ENCODE results near the gene CLTCL1. TPM values are rescaled to one million over a fixed set of nuclear protein-coding genes. Genes with fewer than 3 reads are reported as not detected.
A peak's percentile ranks its signal among the peaks of the same experiment; 100 is the strongest.

The CLTCL1 gene
- total RNA-seq, 2 donors from 2014 or later, result 12.1 to 26.2 TPM

DNA sequence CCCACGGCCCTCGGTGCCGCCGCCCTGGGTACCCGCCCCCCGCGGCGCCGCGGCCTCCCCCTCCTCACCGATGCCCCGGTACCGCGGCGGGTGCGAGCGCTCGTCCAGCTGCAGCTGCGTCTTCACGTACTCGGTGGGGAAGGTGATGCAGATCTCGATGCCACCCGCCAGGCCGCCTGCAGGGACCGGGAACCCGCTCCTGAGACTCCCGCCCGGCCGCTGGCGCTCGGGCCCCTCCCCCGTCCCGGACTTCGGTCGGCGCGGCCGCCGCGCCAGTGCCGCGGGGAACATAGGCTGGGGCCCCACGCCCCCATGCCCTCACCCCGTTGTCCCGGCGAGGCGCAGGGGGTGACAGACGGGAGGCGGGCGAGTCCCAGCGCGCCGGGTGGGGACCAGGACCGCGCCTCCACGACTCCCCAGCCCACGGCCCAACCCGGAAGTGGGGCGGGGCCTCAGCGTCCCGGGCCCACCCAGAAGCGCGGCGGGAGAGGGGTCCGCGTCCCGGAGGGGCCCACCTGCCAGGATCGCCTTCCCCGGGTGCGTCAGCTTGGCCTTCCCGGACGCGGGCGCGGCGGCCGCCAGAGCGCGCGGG lies 113.4 kb downstream of the CLTCL1 start:
- Histone ChIP-seq H3K27me3 (replicated peaks; ENCODE audit: insufficient read depth) (no peaks in the 10 kb centered on the region), H3K36me3 (no peaks in the 10 kb centered on the region), H3K27ac (peak overlapping the region; percentile 90 to 97), H3K4me3 (peak overlapping the region; percentile 92 to 93), H3K4me1 (replicated peaks) (peaks cover 12% of the 10 kb centered on the region), H3K9me3 (no peaks in the 10 kb centered on the region)
- 0% methylated on average over 49 of the region's 80 CpGs for WGBS
- no peak for DNase-seq (ENCODE audit: low spot score)
- intact Hi-C loops (cut with DNase I), result loop anchor here (5.0 kb wide), 1 partner anchor 114 kb away; the partner anchor contains the start of gene CLTCL1
- TF ChIP-seq, protein P1, sequence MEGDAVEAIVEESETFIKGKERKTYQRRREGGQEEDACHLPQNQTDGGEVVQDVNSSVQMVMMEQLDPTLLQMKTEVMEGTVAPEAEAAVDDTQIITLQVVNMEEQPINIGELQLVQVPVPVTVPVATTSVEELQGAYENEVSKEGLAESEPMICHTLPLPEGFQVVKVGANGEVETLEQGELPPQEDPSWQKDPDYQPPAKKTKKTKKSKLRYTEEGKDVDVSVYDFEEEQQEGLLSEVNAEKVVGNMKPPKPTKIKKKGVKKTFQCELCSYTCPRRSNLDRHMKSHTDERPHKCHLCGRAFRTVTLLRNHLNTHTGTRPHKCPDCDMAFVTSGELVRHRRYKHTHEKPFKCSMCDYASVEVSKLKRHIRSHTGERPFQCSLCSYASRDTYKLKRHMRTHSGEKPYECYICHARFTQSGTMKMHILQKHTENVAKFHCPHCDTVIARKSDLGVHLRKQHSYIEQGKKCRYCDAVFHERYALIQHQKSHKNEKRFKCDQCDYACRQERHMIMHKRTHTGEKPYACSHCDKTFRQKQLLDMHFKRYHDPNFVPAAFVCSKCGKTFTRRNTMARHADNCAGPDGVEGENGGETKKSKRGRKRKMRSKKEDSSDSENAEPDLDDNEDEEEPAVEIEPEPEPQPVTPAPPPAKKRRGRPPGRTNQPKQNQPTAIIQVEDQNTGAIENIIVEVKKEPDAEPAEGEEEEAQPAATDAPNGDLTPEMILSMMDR (IDR thresholded peaks at IDR 0.05), result no peak
- TF ChIP-seq POLR2A (IDR thresholded peaks at IDR 0.05) (no peak), POLR2AphosphoS5 (IDR thresholded peaks at IDR 0.05) (no peak)

DNA sequence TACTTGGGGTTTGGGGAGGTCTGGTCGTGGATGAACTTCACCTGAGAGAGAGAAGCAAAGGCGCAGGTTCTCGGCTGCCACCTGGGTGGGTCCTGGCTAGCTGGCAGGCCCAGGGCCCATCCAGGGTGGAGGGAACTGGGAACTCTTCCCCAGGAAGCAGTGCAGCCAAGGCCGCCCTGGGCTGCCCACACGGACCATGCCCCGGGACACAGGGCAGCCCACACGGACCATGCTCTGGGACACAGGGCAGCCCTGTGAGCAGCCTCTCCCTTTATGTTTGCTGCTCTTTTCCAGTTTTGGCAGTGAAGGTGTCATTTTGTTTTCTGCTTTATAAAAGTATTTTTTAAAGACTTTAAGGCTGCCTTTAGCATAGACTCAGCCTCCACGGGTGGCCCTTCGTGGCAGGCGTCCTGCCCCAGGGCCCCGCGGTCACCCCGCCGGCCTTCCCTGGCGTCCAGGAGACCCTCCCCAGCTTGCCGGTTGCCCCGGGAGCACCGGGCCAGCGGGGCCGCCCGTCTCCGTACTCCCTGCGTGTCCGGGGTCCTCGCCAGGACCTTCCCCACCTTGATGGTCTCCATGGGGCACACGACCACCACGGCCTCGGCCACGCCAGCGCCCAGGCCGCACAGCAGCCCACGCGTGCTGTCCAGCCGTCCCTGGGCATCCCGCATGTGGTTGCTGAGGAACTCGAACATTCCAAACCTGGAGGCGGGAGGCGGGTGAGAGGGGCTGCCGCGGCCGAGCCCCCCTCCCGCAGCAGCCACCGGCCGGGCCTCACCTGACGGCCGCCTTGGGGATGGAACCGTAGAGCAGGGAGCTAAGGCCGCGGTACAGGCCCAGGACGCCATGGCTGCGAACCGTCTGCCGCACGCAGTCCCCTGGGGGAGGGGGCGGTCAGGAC lies 114.1 kb downstream of the CLTCL1 start:
- Histone ChIP-seq H3K4me3 (peak overlapping the region; percentile 92 to 93), H3K27me3 (replicated peaks; ENCODE audit: insufficient read depth) (no peaks in the 10 kb centered on the region), H3K4me1 (replicated peaks) (peaks cover 15% of the 10 kb centered on the region), H3K36me3 (no peaks in the 10 kb centered on the region), H3K27ac (peak overlapping the region; percentile 90 to 97), H3K9me3 (no peaks in the 10 kb centered on the region)
- TF ChIP-seq, protein P1 (IDR thresholded peaks at IDR 0.05), result no peak
- TF ChIP-seq POLR2AphosphoS5 (IDR thresholded peaks at IDR 0.05) (no peak), POLR2A (IDR thresholded peaks at IDR 0.05) (no peak)
- intact Hi-C loops (cut with DNase I), result loop anchor here (5.0 kb wide), 1 partner anchor 115 kb away; the partner anchor contains the start of gene CLTCL1
- 29% methylated on average over 36 of the region's 55 CpGs for WGBS
- no peak for DNase-seq (ENCODE audit: low spot score)

DNA sequence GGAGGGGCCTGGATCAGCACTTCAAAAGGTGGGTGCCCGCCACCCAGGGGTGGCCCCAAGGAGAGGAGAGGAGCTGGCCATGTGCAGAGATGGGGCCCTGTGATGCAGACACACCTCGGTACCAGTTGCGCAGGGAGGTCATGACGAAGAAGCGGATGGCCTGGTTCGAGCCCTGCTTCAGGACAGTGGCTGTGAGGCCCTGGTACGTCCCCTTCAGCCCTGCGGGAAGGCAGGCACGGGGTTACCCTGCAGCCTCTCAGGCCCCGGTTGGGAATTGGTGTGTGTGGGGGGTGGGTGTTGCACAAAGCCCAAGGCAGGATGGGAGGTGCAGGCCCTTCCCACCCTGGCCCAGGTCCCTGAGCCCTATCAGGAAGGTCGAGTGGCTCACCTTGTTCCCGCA lies 114.8 kb downstream of the CLTCL1 start:
- intact Hi-C loops (cut with DNase I), result loop anchor here (5.0 kb wide), 1 partner anchor 116 kb away; the partner anchor contains the start of gene CLTCL1
- TF ChIP-seq POLR2AphosphoS5 (IDR thresholded peaks at IDR 0.05), result no peak
- no peak for TF ChIP-seq POLR2A (IDR thresholded peaks at IDR 0.05)
- TF ChIP-seq, protein P1 (IDR thresholded peaks at IDR 0.05), result no peak
- Histone ChIP-seq H3K9me3 (no peaks in the 10 kb centered on the region), H3K4me1 (replicated peaks) (peaks cover 20% of the 10 kb centered on the region), H3K4me3 (no peak overlapping the region), H3K27ac (no peak overlapping the region), H3K27me3 (replicated peaks; ENCODE audit: insufficient read depth) (no peaks in the 10 kb centered on the region), H3K36me3 (no peaks in the 10 kb centered on the region)
- DNase-seq (ENCODE audit: low spot score), result no peak
- 81% methylated on average over 8 of the region's 12 CpGs for WGBS

DNA sequence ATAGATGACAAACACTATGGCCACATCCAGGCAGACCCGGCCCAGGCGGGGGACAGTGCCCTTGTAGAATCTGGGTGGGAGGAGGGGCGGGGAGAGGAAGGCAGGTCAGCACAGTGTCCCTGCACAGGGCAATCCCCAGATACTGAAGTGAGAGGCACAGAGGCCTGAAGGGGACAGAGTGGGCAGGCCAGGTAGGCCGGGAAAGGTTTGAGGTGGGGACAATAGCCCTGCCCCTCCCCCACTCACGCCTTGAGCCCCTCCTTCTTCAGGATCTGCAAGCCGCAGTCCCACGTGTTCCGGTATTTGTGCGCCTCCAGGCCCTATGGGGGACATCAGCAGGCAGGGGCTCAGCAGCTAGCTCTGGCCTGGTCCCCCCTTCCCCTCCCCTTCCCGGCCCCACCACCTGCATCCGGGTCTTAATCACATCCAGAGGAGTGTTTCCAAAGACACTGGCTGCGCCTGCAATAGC lies 115.3 kb downstream of the CLTCL1 start:
- no peaks in the 10 kb centered on the region for H3K27me3 ChIP-seq (replicated peaks; ENCODE audit: insufficient read depth)
- WGBS, result 67% methylated on average over 12 of the region's 12 CpGs
- H3K4me1 ChIP-seq (replicated peaks), result peaks cover 20% of the 10 kb centered on the region
- H3K27ac ChIP-seq, result no peak overlapping the region
- no peaks in the 10 kb centered on the region for H3K36me3 ChIP-seq
- intact Hi-C loops (cut with DNase I), result loop anchor here (5.0 kb wide), 1 partner anchor 116 kb away; the partner anchor contains the start of gene CLTCL1
- TF ChIP-seq POLR2A (IDR thresholded peaks at IDR 0.05), result no peak
- TF ChIP-seq, protein P1 (IDR thresholded peaks at IDR 0.05), result no peak
- H3K4me3 ChIP-seq, result no peak overlapping the region
- no peak for DNase-seq (ENCODE audit: low spot score)
- H3K9me3 ChIP-seq, result no peaks in the 10 kb centered on the region

Data from prostate gland (tissue), 2 donors.